Adipocyte (in vitro differentiated cells): ENCODE data around the gene PEAK1.

Experiments
- DNase-seq: peaks from one replicate; pipeline ENCODE4 v3.0.0-alpha.2; 2015; ENCODE audit warnings: low read depth
- H3K27me3 ChIP-seq: replicated peaks from 2 replicates; pipeline ENCODE4 v1.7.0; 2013; ENCODE audit warnings: mild to moderate bottlenecking, low read length, moderate library complexity; ENCODE audit not compliant: control insufficient read depth, insufficient read depth
- H3K36me3 ChIP-seq: 2 replicates; pipeline ENCODE4 v1.7.0; 2013; ENCODE audit warnings: low read length, mild to moderate bottlenecking, moderate library complexity; ENCODE audit not compliant: control insufficient read depth, insufficient read depth, severe bottlenecking
- H3K4me1 ChIP-seq: 2 replicates; pipeline ENCODE4 v1.7.0; 2013; ENCODE audit warnings: mild to moderate bottlenecking, low read length, moderate library complexity; ENCODE audit not compliant: control insufficient read depth, insufficient read depth
- H3K4me3 ChIP-seq: 2 replicates; pipeline ENCODE4 v1.7.0; 2013; ENCODE audit warnings: mild to moderate bottlenecking, low read length, moderate library complexity
- H3K9ac ChIP-seq: 2 replicates; pipeline ENCODE4 v1.7.0; 2013; ENCODE audit warnings: mild to moderate bottlenecking, low read length, moderate library complexity
- H3K9me3 ChIP-seq: 2 replicates; pipeline ENCODE4 v1.7.0; 2013; ENCODE audit warnings: mild to moderate bottlenecking, low read length, moderate library complexity; ENCODE audit not compliant: control insufficient read depth

The PEAK1 gene

GRCh38 chr15:77081971-77082370 lies 337.9 kb downstream of the PEAK1 start:
- H3K27me3 ChIP-seq, result no peaks in the 10 kb centered on the region
- no peak overlapping the region for H3K9ac ChIP-seq
- no peaks in the 10 kb centered on the region for H3K9me3 ChIP-seq
- H3K36me3 ChIP-seq, result no peaks in the 10 kb centered on the region
- DNase-seq, result no peak
- H3K4me1 ChIP-seq, result peaks cover 29% of the 10 kb centered on the region
- H3K4me3 ChIP-seq, result no peak overlapping the region

DNA sequence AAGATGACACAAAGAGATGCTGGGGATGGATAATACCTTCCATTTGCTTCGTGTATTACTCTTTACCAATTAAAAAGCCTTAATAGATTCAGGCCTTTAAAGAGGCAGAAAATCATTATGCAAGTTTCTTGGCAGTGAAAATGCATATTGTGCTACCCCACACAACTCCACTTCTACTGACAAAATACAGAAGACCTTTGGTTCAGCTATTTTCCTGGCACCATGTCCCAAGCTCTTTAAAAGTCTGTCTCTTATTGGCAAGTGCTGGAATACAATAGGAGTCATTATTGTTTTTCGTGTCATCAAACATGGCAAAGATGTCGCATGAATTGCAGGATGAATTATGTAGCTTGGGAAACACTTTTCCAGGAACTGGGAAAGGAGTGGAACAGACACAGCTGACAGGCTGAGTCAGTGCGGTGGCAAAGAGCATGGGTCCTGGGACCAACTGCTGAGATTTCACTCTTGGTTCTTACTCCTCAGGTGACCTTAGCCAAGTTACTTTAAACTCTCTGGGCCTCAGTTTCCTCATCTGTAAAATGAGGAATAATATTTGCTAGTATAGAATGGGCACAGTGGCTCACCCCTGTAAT lies 343.5 kb downstream of the PEAK1 start:
- Histone ChIP-seq H3K27me3 (no peaks in the 10 kb centered on the region), H3K9ac (peak overlapping the region; percentile 47), H3K4me1 (peaks cover 24% of the 10 kb centered on the region), H3K36me3 (no peaks in the 10 kb centered on the region), H3K9me3 (no peaks in the 10 kb centered on the region), H3K4me3 (no peak overlapping the region)
- no peak for DNase-seq

GRCh38 chr15:77075528-77075927 lies 344.4 kb downstream of the PEAK1 start:
- H3K9me3 ChIP-seq, result no peaks in the 10 kb centered on the region
- no peaks in the 10 kb centered on the region for H3K27me3 ChIP-seq
- H3K36me3 ChIP-seq, result no peaks in the 10 kb centered on the region
- H3K4me1 ChIP-seq, result peaks cover 28% of the 10 kb centered on the region
- H3K4me3 ChIP-seq, result no peak overlapping the region
- peak; percentile 56 for DNase-seq
- peak overlapping the region; percentile 47 for H3K9ac ChIP-seq

- no peak overlapping the region for H3K9ac ChIP-seq
- H3K4me1 ChIP-seq, result peaks cover 28% of the 10 kb centered on the region
- peaks cover 2% of the 10 kb centered on the region for H3K36me3 ChIP-seq
- no peak overlapping the region for H3K4me3 ChIP-seq
- H3K9me3 ChIP-seq, result no peaks in the 10 kb centered on the region
- DNase-seq, result no peak
- no peaks in the 10 kb centered on the region for H3K27me3 ChIP-seq
Observed at GRCh38 chr15:77074350-77074749, 345.6 kb downstream of the PEAK1 start.

GRCh38 chr15:77071305-77072223 lies 348.3 kb downstream of the PEAK1 start:
- peak overlapping the region; percentile 95 for H3K4me3 ChIP-seq

GRCh38 chr15:77070495-77071304 lies 349.2 kb downstream of the PEAK1 start, which contains the start of gene TSPAN3:
TSPAN3 (minus strand) TSS chr15:77071109; CDS start chr15:77070954, 155 bp downstream.
- peaks cover 47% of the 10 kb centered on the region for H3K4me1 ChIP-seq
- H3K9ac ChIP-seq, result peak within 1 kb of the TSS; percentile 94
- no peaks in the 10 kb centered on the region for H3K27me3 ChIP-seq
- H3K4me3 ChIP-seq, result peak within 1 kb of the TSS; percentile 95
- H3K9me3 ChIP-seq, result no peaks in the 10 kb centered on the region
- peak; percentile 97 for DNase-seq
- peaks cover 10% of the 10 kb centered on the region for H3K36me3 ChIP-seq

More at GRCh38 chr15:77071305-77072223, 348.3 kb downstream of the PEAK1 start:
- Histone ChIP-seq H3K36me3 (peaks cover 10% of the 10 kb centered on the region), H3K4me1 (peaks cover 49% of the 10 kb centered on the region), H3K27me3 (no peaks in the 10 kb centered on the region), H3K9me3 (no peaks in the 10 kb centered on the region), H3K9ac (peak overlapping the region; percentile 94)
- no peak for DNase-seq

DNA sequence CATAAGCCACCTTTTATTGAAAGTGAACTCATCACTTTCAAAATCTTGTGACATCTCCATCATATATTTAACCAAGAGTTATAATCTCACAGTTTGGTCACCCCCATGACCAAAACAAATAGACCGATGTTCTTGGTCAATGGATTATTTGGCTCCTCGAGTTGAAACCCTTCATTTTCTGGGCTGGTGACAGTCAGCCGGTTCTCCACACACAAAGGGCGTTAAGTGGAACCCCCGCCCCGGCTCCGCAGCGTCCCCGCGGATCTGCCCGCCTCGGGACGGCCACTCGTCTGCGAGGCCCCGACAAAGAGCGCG lies 349.8 kb downstream of the PEAK1 start:
- peaks cover 47% of the 10 kb centered on the region for H3K4me1 ChIP-seq
- no peak for DNase-seq
- peak overlapping the region; percentile 94 for H3K9ac ChIP-seq

DNA sequence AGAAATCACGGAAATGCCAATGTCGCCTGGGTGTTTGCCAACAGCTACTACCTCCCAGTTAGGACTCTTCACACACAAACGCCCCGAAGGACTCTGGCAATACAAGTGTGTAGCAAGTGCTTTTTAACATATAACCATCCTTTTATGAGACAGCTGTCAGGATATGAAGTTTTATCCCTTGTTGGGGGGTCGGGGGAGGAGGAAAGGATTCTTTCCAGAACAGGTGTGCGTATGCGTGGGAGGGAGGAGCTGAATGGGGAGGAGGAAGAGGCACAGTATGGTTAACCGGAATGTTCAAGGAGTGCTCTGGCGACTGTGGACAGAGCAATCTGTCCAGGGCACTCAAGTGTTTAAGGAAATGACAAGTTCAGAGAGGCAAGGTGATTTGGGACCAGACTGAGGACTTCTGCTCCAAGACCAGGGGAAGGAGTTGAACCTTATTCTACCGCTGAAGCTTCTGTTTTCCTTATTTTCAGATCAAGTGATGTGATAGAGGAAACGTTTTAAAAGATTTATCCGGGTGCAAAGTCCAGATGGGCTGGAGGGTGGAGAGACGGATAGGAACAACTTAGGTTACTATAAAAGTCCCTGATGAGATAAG lies 350.3 kb downstream of the PEAK1 start:
- Histone ChIP-seq H3K4me3 (peak overlapping the region; percentile 95), H3K9me3 (no peaks in the 10 kb centered on the region), H3K36me3 (peaks cover 11% of the 10 kb centered on the region), H3K27me3 (no peaks in the 10 kb centered on the region), H3K4me1 (peaks cover 53% of the 10 kb centered on the region), H3K9ac (peak overlapping the region; percentile 94)
- DNase-seq, result no peak

More for the DNA sequence above, 349.8 kb downstream of the PEAK1 start:
- Histone ChIP-seq H3K9me3 (no peaks in the 10 kb centered on the region), H3K4me3 (peak overlapping the region; percentile 95), H3K27me3 (no peaks in the 10 kb centered on the region), H3K36me3 (peaks cover 10% of the 10 kb centered on the region)

GRCh38 chr15:77068633-77069032 lies 351.3 kb downstream of the PEAK1 start:
- no peaks in the 10 kb centered on the region for H3K9me3 ChIP-seq
- peaks cover 12% of the 10 kb centered on the region for H3K36me3 ChIP-seq
- H3K9ac ChIP-seq, result no peak overlapping the region
- no peaks in the 10 kb centered on the region for H3K27me3 ChIP-seq
- DNase-seq, result no peak
- peaks cover 62% of the 10 kb centered on the region for H3K4me1 ChIP-seq
- peak overlapping the region; percentile 95 for H3K4me3 ChIP-seq

DNA sequence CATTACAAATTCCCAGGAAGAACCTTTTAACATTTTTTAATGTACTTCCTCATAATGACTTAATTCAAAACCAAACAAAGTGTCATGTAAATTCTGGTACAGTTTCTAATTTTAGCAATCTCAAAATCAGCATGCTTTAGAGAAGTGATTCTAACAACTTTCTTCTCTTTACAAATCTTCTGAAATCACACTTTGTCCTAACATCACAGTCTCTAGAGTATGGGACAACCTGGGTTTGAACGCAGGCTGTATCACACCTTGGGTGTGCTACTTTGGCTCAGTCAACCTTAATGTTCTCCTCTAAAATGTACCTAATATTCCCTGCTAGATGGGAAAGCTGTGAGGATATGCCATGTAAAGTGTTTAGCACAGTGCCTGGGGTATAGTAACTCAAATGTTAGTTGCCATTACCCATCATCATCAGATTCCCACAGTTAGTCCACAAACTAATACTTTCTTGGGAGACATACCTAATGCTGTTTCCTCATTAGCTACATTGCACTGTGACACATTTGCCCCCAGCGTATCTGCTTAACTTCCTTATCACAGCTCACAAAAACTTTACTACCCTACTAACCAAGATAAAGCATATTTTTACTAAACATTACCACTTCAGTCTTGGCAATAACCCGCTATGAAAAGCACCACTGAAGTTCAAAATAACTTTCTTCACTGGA lies 352.1 kb downstream of the PEAK1 start:
- peak overlapping the region; percentile 95 for H3K4me3 ChIP-seq
- peaks cover 71% of the 10 kb centered on the region for H3K4me1 ChIP-seq
- no peaks in the 10 kb centered on the region for H3K9me3 ChIP-seq
- H3K36me3 ChIP-seq, result peaks cover 12% of the 10 kb centered on the region
- no peaks in the 10 kb centered on the region for H3K27me3 ChIP-seq
- peak overlapping the region; percentile 52 for H3K9ac ChIP-seq
- no peak for DNase-seq
